22Rv1 (cell line): ENCODE data around the gene SPATA6.
"Not testable (repeated sequence)": the region's sequence is repeated elsewhere in the genome, so short reads cannot be mapped to it uniquely, and the experiment has no call there.

Experiments used
- H3K27ac ChIP-seq: fragments of 450-650 bp; 2 replicates; pipeline ENCODE4 v1.5.1; 2017
- ZFX ChIP-seq: fragments of 450-650 bp; IDR thresholded peaks from 2 replicates; pipeline ENCODE4 v1.6.1; 2017; ENCODE audit warnings: antibody characterized with exemption, borderline replicate concordance
- TF ChIP-seq, protein P1 (sequence below): fragments of 450-650 bp; IDR thresholded peaks from 2 replicates; pipeline ENCODE4 v1.5.1; 2017; ENCODE audit warnings: mild to moderate bottlenecking

SPATA6 gene

GRCh38 chr1:48448932-48449331 lies 23.1 kb downstream of the SPATA6 start:
- TF ChIP-seq ZFX = no peak
- TF ChIP-seq, protein P1, sequence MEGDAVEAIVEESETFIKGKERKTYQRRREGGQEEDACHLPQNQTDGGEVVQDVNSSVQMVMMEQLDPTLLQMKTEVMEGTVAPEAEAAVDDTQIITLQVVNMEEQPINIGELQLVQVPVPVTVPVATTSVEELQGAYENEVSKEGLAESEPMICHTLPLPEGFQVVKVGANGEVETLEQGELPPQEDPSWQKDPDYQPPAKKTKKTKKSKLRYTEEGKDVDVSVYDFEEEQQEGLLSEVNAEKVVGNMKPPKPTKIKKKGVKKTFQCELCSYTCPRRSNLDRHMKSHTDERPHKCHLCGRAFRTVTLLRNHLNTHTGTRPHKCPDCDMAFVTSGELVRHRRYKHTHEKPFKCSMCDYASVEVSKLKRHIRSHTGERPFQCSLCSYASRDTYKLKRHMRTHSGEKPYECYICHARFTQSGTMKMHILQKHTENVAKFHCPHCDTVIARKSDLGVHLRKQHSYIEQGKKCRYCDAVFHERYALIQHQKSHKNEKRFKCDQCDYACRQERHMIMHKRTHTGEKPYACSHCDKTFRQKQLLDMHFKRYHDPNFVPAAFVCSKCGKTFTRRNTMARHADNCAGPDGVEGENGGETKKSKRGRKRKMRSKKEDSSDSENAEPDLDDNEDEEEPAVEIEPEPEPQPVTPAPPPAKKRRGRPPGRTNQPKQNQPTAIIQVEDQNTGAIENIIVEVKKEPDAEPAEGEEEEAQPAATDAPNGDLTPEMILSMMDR = no peak
- H3K27ac ChIP-seq = no peak overlapping the region

DNA sequence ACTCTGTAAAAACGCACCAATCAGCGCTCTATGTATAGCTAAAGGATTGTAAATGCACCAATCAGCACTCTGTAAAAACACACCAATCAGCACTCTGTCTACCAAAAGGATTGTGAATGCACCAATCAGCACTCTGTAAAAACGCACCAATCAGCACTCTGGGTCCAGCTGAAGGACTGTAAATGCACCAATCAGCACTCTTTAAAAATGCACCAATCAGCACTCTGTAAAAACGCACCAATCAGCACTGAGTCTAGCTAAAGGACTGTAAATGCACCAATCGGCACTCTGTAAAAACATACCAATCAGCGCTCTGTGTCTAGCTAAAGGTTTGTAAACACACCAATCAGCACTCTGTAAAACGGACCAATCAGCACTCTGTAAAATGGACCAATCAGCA lies 27.8 kb downstream of the SPATA6 start:
- not testable (repeated sequence) for H3K27ac ChIP-seq

DNA sequence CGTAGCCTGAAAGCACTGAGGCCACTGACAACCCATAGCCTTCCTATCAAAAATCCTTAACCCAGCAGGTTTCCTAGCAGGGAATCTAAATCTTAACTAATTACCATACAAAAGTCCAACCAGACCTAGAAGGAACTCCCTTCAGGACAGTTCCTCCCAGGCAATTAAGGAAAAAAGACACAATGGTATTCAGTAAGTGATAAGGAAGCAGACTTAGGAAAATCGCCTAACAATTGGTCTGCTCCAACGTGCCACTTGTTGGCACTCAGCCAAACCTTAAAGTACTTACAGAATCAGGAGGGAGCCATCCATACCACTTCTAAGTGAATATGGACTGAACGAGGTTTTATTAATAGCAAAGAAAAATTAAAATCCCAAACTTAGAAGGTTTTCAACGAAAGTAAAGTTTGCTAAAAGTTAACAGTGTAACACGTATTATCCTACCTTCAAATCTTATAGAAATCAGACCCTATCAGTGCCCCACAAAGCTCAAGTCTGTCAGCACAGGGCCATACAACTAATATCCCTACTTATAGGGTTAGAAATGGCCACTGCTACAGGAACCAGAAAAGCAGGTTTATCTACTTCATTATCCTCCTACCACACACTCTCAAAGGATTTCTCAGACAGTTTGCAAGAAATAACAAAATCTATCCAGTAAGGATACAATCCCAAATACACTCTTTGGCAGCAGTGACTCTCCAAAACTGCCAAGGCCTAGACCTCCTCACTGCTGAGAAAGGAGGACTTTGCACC lies 29.0 kb downstream of the SPATA6 start:
- no peak for TF ChIP-seq ZFX
- TF ChIP-seq, protein P1 = no peak

DNA sequence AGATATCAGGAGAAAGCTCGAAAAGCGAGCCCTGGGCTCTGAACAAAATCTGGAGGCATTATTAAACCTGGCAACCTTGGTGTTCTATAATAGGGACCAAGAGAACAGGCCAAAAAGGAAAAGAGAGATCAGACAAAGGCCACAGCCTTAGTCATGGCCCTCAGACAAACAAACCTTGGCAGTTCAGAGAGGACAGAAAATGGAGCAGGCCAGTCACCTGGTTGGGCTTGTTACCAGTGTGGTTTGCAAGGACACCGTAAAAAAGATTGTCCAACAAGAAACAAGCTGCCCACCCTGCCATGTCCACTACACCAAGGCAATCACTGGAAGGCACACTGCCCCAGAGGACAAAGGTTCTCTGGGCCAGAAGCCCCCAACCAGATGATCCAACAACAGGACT lies 31.2 kb downstream of the SPATA6 start:
- H3K27ac ChIP-seq = not testable (repeated sequence)

More for the DNA sequence above, 29.0 kb downstream of the SPATA6 start:
- no peak overlapping the region for H3K27ac ChIP-seq

DNA sequence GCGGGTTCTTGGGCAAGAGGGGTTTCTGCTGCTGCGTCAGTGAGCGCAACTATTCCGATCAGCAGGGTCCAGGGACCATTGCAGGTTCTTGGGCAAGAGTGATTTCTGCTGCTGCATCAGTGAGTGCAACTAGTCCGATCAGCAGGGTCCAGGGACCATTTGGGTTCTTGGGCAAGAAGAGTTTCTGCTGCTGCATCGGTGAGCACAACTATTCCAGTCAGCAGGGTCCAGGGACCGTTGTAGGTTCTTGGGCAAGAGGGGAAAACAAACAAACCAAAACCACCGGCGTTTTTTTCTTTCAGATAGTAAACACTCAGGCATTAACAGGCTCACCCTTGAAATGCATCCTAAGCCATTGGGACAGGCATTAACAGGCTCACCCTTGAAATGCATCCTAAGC lies 32.6 kb downstream of the SPATA6 start:
- TF ChIP-seq ZFX = no peak
- TF ChIP-seq, protein P1 = no peak
- H3K27ac ChIP-seq = no peak overlapping the region

DNA sequence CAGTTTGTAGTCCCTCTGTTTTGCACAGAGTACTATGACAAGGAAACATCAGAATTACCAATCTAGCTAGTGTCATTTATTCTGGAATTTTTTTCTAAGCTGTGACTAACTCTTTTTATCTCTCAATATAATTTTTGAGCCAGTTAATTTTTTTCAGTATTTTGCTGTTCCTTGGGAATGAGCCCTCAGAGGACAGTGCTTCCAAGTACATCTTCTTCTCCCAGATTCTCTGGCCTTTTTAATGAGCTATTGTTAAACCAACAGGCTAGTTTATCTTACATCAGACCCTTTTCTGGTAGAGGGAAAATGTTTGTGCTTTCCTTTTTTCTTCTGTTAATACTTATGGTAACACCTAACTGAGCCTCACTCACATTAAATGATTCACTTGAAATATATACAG lies 34.6 kb downstream of the SPATA6 start:
- H3K27ac ChIP-seq = not testable (repeated sequence)

GRCh38 chr1:48435312-48436002 lies 36.5 kb downstream of the SPATA6 start:
- not testable (repeated sequence) for H3K27ac ChIP-seq

DNA sequence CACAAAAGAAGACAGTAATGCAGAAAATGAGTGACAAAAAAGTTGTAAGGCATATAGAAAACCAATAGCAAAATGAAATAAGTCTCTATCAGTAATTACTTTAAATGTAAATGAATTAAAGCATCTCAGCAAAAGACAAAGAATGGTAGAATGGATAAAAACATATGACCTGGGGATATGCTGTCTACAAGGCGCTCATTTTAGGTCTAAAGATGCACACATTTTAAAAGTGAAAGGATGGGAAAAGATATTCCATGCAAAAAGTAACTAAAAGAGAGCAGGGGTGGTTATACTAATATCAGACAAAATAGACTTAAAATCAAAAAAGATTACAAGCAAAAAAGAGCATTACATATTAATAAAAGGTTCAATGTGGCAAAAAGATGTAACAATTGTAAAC lies 41.2 kb downstream of the SPATA6 start:
- no peak overlapping the region for H3K27ac ChIP-seq
- no peak for TF ChIP-seq ZFX
- TF ChIP-seq, protein P1 = no peak

DNA sequence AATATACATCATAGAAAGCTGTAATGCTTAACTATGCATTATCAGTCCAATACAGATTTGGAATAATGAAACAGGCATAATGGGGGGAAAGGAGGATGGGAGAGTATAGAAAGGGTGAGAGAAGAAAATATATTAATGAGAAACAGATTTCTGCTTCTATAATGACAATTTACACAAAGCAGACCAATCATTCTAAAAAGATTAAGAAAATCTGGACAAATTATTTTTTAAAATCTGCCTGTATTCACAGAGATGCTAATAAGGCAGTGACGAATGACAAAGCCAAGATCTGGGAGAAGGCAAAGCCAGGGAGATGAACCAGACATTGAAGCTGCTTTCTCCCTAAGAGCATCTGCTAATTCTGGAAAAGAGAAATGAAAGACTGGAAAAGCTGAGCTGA lies 50.0 kb downstream of the SPATA6 start:
- TF ChIP-seq, protein P1 = no peak
- no peak for TF ChIP-seq ZFX
- H3K27ac ChIP-seq = no peak overlapping the region
